Transverse colon (tissue), 4 donors: ENCODE results near the gene ZFHX3.

Experiments
- CTCF ChIP-seq, 5 experiments: fragments of 200-600 bp in 3 of 5; fragments of 450-650 bp in 2 of 5; sonication (generic) in 3 of 5; IDR thresholded peaks; 1 replicate in 2 of 5; 2 replicates in 3 of 5; pipeline ENCODE4 v1.5.1; 2016 to 2017; ENCODE audit warnings: antibody characterized with exemption in 5 of 5, inconsistent platforms in 3 of 5, mild to moderate bottlenecking in 2 of 5, moderate library complexity in 1 of 5
- EP300 ChIP-seq: sonication (generic); formaldehyde crosslinking; IDR thresholded peaks from one replicate; pipeline ENCODE4 v1.6.1; 2017; ENCODE audit warnings: antibody characterized with exemption, low read depth
- POLR2A ChIP-seq: fragments of 450-650 bp; IDR thresholded peaks from one replicate; pipeline ENCODE4 v1.6.1; 2016; ENCODE audit warnings: antibody characterized with exemption, mild to moderate bottlenecking, moderate library complexity
- POLR2AphosphoS5 ChIP-seq, 3 donors: sonication (generic); formaldehyde crosslinking; IDR thresholded peaks; one replicate each; pipeline ENCODE4 v1.6.1; 2016; ENCODE audit warnings: antibody characterized with exemption in 3 of 3

DNA sequence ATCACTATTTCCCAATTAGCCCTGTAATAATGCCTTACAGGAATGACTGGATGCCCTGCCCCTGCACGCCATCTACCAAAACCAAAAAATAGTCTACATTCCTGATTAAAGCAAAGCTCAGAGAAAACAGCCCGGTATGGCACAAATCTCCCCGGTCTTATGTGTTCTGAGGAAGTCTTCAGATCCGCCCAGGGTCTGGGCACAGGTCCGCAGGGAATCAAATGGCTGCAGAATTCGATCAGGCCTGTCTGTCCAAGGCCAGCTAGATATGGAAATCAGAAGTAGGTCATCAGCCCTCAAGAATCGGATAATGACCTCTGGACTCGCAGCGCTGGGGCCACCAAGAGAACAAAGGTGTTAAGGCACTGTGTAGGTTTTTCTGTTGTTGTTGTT is 171.0 kb downstream of the ZFHX3 start:
- TF ChIP-seq CTCF (IDR thresholded peaks at IDR 0.05): no peak
- no peak for TF ChIP-seq POLR2A
- no peak for TF ChIP-seq EP300
- no peak for TF ChIP-seq POLR2AphosphoS5 (IDR thresholded peaks at IDR 0.05)
